Measurements from ENCODE around the gene MAP1S.

The MAP1S gene

DNA sequence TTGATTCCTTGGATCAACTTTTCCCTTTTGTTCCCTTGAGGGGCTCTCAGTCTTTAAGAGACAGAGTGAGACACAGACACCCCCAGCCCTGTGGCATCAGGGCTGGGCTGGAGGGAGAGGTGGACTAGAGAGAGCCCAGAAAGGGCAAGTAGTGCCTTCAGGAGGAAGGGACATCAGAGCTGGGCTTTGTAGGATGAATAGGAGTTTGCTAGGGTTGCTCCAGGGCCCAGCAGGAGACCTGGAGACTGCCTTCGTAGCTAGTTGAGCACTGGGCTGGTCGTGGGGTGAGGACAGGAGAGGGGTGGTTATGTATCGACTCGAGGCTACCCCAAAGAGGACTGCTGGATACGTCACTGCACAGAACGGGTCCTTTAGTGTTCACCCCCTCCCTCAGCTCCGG lies 5.4 kb downstream of the MAP1S start:
- H3K27ac ChIP-seq (replicated peaks), result no peak overlapping the region

DNA sequence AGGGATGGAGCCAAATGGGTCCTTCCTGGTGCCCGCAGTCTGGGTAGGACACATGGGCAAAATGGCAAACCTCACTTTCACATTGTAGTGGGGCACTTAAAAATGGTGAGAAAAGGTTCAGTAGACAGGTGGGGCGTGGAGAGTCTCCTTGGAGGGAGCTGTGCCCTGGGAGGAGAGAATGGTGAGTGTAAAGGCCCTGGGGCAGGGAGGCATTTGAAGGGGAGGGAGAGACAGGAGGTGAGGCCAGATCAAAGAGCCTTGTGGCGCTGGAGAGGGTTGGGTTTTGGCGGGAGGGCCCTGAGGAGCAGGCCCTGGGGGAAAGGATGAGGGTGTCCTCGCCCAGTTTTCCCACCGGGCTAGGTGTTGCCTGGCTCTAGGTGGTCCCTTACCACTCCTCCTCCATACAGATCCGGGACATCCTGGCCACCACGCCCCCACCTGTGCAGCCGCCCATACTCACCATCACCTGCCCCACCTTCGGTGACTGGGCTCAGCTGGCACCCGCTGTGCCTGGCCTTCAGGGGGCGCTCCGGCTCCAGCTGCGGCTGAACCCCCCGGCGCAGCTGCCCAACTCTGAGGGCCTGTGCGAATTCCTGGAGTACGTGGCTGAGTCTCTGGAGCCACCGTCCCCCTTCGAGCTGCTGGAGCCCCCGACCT lies 6.3 kb downstream of the MAP1S start:
- DNase-seq (ENCODE audit: low read depth in 1 of 2, low spot score in 1 of 2), result no peak

More for the DNA sequence above, 5.4 kb downstream of the MAP1S start:
- Histone ChIP-seq H3K4me3 (replicated peaks; ENCODE audit: insufficient read depth, low read length) (no peak overlapping the region), H3K27me3 (ENCODE audit: insufficient read depth, poor library complexity, severe bottlenecking) (no peaks in the 10 kb centered on the region)
- no peak for DNase-seq (ENCODE audit: low read depth in 1 of 2, low spot score in 1 of 2)
- TF ChIP-seq, protein P1, sequence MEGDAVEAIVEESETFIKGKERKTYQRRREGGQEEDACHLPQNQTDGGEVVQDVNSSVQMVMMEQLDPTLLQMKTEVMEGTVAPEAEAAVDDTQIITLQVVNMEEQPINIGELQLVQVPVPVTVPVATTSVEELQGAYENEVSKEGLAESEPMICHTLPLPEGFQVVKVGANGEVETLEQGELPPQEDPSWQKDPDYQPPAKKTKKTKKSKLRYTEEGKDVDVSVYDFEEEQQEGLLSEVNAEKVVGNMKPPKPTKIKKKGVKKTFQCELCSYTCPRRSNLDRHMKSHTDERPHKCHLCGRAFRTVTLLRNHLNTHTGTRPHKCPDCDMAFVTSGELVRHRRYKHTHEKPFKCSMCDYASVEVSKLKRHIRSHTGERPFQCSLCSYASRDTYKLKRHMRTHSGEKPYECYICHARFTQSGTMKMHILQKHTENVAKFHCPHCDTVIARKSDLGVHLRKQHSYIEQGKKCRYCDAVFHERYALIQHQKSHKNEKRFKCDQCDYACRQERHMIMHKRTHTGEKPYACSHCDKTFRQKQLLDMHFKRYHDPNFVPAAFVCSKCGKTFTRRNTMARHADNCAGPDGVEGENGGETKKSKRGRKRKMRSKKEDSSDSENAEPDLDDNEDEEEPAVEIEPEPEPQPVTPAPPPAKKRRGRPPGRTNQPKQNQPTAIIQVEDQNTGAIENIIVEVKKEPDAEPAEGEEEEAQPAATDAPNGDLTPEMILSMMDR (IDR thresholded peaks at IDR 0.05; ENCODE audit: insufficient read depth, low read length), result no peak
- TF ChIP-seq, protein P2, sequence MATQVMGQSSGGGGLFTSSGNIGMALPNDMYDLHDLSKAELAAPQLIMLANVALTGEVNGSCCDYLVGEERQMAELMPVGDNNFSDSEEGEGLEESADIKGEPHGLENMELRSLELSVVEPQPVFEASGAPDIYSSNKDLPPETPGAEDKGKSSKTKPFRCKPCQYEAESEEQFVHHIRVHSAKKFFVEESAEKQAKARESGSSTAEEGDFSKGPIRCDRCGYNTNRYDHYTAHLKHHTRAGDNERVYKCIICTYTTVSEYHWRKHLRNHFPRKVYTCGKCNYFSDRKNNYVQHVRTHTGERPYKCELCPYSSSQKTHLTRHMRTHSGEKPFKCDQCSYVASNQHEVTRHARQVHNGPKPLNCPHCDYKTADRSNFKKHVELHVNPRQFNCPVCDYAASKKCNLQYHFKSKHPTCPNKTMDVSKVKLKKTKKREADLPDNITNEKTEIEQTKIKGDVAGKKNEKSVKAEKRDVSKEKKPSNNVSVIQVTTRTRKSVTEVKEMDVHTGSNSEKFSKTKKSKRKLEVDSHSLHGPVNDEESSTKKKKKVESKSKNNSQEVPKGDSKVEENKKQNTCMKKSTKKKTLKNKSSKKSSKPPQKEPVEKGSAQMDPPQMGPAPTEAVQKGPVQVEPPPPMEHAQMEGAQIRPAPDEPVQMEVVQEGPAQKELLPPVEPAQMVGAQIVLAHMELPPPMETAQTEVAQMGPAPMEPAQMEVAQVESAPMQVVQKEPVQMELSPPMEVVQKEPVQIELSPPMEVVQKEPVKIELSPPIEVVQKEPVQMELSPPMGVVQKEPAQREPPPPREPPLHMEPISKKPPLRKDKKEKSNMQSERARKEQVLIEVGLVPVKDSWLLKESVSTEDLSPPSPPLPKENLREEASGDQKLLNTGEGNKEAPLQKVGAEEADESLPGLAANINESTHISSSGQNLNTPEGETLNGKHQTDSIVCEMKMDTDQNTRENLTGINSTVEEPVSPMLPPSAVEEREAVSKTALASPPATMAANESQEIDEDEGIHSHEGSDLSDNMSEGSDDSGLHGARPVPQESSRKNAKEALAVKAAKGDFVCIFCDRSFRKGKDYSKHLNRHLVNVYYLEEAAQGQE (IDR thresholded peaks at IDR 0.05; ENCODE audit: insufficient replicate concordance, low read depth), result no peak
- no peak for TF ChIP-seq POLR2AphosphoS5 (IDR thresholded peaks at IDR 0.05; ENCODE audit: low read depth)
- no peak for TF ChIP-seq SPI1 (IDR thresholded peaks at IDR 0.05; ENCODE audit: borderline replicate concordance, low read depth)
- no peak for TF ChIP-seq GABPA (IDR thresholded peaks at IDR 0.05; ENCODE audit: low read depth)

DNA sequence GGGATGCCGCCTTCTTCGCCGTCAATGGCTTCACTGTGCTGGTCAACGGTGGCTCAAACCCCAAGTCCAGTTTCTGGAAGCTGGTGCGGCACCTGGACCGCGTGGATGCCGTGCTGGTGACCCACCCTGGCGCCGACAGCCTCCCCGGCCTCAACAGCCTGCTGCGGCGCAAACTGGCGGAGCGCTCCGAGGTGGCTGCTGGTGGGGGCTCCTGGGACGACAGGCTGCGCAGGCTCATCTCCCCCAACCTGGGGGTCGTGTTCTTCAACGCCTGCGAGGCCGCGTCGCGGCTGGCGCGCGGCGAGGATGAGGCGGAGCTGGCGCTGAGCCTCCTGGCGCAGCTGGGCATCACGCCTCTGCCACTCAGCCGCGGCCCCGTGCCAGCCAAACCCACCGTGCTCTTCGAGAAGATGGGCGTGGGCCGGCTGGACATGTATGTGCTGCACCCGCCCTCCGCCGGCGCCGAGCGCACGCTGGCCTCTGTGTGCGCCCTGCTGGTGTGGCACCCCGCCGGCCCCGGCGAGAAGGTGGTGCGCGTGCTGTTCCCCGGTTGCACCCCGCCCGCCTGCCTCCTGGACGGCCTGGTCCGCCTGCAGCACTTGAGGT lies 7.0 kb downstream of the MAP1S start:
- H3K27ac ChIP-seq (replicated peaks), result no peak overlapping the region
- no peaks in the 10 kb centered on the region for H3K27me3 ChIP-seq (ENCODE audit: insufficient read depth, poor library complexity, severe bottlenecking)
- no peak for DNase-seq (ENCODE audit: low read depth in 1 of 2, low spot score in 1 of 2)
- H3K4me3 ChIP-seq (replicated peaks; ENCODE audit: insufficient read depth, low read length), result no peak overlapping the region
- TF ChIP-seq SPI1 (IDR thresholded peaks at IDR 0.05; ENCODE audit: borderline replicate concordance, low read depth) (no peak), GABPA (IDR thresholded peaks at IDR 0.05; ENCODE audit: low read depth) (no peak), POLR2AphosphoS5 (IDR thresholded peaks at IDR 0.05; ENCODE audit: low read depth) (no peak)
- TF ChIP-seq, protein P1 (IDR thresholded peaks at IDR 0.05; ENCODE audit: insufficient read depth, low read length), result no peak
- TF ChIP-seq, protein P2 (IDR thresholded peaks at IDR 0.05; ENCODE audit: insufficient replicate concordance, low read depth), result no peak

More for the DNA sequence above, 6.3 kb downstream of the MAP1S start:
- Histone ChIP-seq H3K27me3 (ENCODE audit: insufficient read depth, poor library complexity, severe bottlenecking) (no peaks in the 10 kb centered on the region), H3K27ac (replicated peaks) (no peak overlapping the region), H3K4me3 (replicated peaks; ENCODE audit: insufficient read depth, low read length) (no peak overlapping the region)
- TF ChIP-seq SPI1 (IDR thresholded peaks at IDR 0.05; ENCODE audit: borderline replicate concordance, low read depth) (no peak), POLR2AphosphoS5 (IDR thresholded peaks at IDR 0.05; ENCODE audit: low read depth) (no peak), GABPA (IDR thresholded peaks at IDR 0.05; ENCODE audit: low read depth) (no peak)
- TF ChIP-seq, protein P1 (IDR thresholded peaks at IDR 0.05; ENCODE audit: insufficient read depth, low read length), result no peak
- TF ChIP-seq, protein P2 (IDR thresholded peaks at IDR 0.05; ENCODE audit: insufficient replicate concordance, low read depth), result no peak

Data from HL-60 (cell line).